22Rv1 (cell line): ENCODE measurements around the gene CCDC9.

Source experiments
- H3K27ac ChIP-seq: fragments of 450-650 bp; 2 replicates; pipeline ENCODE4 v1.5.1; 2017
- CTCF ChIP-seq: fragments of 450-650 bp; IDR thresholded peaks from 2 replicates; pipeline ENCODE4 v1.5.1; 2017; ENCODE audit warnings: mild to moderate bottlenecking
- ZFX ChIP-seq: fragments of 450-650 bp; IDR thresholded peaks from 2 replicates; pipeline ENCODE4 v1.6.1; 2017; ENCODE audit warnings: antibody characterized with exemption, borderline replicate concordance

Gene CCDC9

GRCh38 chr19:47312366-47313006 lies 56.2 kb downstream of the CCDC9 start:
- no peak for TF ChIP-seq CTCF
- TF ChIP-seq ZFX = no peak
- no peak overlapping the region for H3K27ac ChIP-seq

- no peak overlapping the region for H3K27ac ChIP-seq
- no peak for TF ChIP-seq ZFX
- no peak for TF ChIP-seq CTCF
These were observed 57.5 kb downstream of the CCDC9 start for GRCh38 chr19:47313754-47314295.

- no peak overlapping the region for H3K27ac ChIP-seq
- TF ChIP-seq ZFX (no peak), CTCF (no peak)
These were observed 58.9 kb downstream of the CCDC9 start for GRCh38 chr19:47315125-47315821.

GRCh38 chr19:47316513-47316912 lies 60.2 kb downstream of the CCDC9 start:
- H3K27ac ChIP-seq = no peak overlapping the region
- TF ChIP-seq CTCF = no peak
- no peak for TF ChIP-seq ZFX

- H3K27ac ChIP-seq = no peak overlapping the region
- TF ChIP-seq ZFX = no peak
- no peak for TF ChIP-seq CTCF
These were observed 63.9 kb downstream of the CCDC9 start for GRCh38 chr19:47319923-47320871.
